IgD-negative memory B cell (primary cell): ENCODE data around the gene CRADD. TPM values are rescaled to one million over a fixed set of nuclear protein-coding genes. Genes with fewer than 3 reads are reported as not detected.
A peak's percentile ranks its signal among the peaks of the same experiment; 100 is the strongest.
"Not testable (repeated sequence)": the region's sequence is repeated elsewhere in the genome, so short reads cannot be mapped to it uniquely, and the experiment has no call there.

Experiments
- H3K27ac Mint-ChIP-seq, 3 donors: one replicate each; pipeline ENCODE4 v1.8.0; 2020 to 2022; ENCODE audit warnings: mild to moderate bottlenecking in 3 of 3, mixed read lengths in 3 of 3, moderate library complexity in 1 of 3
- H3K27me3 Mint-ChIP-seq: one replicate; pipeline ENCODE4 v1.8.0; 2021; ENCODE audit warnings: mixed read lengths
- H3K36me3 Mint-ChIP-seq: one replicate; pipeline ENCODE4 v1.8.0; 2020; ENCODE audit warnings: mild to moderate bottlenecking, mixed read lengths
- H3K4me1 Mint-ChIP-seq, 3 donors: one replicate each; pipeline ENCODE4 v1.8.0; 2020 to 2022; ENCODE audit warnings: mixed read lengths in 3 of 3, mild to moderate bottlenecking in 1 of 3
- H3K4me3 Mint-ChIP-seq, 4 donors: one replicate each; pipeline ENCODE4 v1.8.0; 2020 to 2022; ENCODE audit warnings: mild to moderate bottlenecking in 4 of 4, mixed read lengths in 4 of 4, moderate library complexity in 3 of 4
- H3K9me3 Mint-ChIP-seq, 3 donors: one replicate each; pipeline ENCODE4 v1.8.0; 2020 to 2021; ENCODE audit warnings: mixed read lengths in 3 of 3, mild to moderate bottlenecking in 1 of 3
- polyA plus RNA-seq: library from polyadenylated mRNA; unstranded; fragments of 300-500 nt; fragmentation: Illumina TruSeq; gene quantifications from one replicate; pipeline ENCODE4 v1.2.3, GENCODE V29; 2021

CRADD gene
- polyA plus RNA-seq, 1 donor from 2014 or later: 9.4 TPM

DNA sequence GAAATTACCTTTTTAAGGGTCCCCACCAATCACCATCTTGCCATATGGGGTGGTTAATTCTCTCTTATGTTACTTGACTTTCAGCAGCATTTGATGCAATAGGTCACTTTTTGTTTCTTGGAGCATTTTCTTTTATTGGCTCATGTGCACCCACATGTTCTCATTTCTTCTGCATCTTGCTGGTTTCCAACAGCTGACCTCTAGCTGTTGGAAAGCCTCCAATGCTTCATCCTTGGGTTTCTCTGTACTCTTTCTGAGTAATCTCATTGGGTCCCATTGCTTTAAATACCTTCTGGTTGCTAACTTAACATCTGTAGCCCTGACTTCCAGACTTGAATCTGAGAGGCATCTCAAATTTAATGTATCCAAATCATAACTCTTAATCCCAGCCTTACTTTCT, 116.8 kb downstream of the CRADD start:
- peaks cover 0 to 3% (median 2%) of the 10 kb centered on the region in 3 donors for H3K4me1 Mint-ChIP-seq
- no peak overlapping the region for H3K27ac Mint-ChIP-seq
- peaks cover 2% of the 10 kb centered on the region for H3K36me3 Mint-ChIP-seq
- no peaks in the 10 kb centered on the region for H3K27me3 Mint-ChIP-seq
- H3K9me3 Mint-ChIP-seq: no peaks in the 10 kb centered on the region
- no peak overlapping the region for H3K4me3 Mint-ChIP-seq

DNA sequence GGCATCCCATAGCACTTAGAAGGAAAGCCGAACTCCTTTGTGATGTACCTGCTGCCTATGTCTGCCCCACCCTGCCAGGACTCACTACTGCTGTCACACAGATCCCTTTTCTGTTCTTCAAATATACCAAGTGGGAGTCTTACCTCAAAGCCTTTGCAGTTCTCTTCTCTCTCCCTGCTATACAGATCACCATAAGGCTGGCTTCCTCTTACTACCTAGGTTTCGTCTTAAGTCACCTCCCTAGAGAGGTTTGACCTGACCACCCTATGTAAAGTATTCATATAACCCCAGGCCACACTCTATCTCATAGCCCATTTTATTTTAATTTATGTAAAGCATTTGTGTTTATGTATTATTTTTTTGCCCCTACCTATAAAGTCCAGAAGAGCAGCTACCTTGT, 117.6 kb downstream of the CRADD start:
- Mint-ChIP-seq H3K27me3 (no peaks in the 10 kb centered on the region), H3K4me3 (no peak overlapping the region), H3K4me1 (peaks cover 0 to 3% (median 2%) of the 10 kb centered on the region in 3 donors)

DNA sequence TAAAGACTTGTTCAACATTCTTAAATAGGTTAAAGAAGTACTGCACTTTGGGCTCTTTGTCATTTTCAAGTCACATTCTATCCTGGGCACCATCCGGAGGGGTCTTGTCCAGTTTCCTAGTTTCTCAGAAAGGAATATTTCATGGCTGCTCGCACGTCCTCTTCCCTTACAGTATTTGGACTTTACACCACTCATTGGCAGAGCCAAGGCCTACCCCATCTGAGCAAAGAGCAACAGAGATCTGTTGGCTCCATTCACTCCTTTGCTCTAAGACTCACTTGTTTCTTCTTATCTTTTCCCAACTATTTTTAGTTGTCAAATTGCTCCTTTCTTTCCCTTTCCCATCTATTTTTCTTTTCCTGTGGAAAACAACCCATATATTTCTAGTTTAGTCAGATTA, 118.2 kb downstream of the CRADD start:
- Mint-ChIP-seq H3K9me3 (peaks cover 0 to 3% (median 0%) of the 10 kb centered on the region in 3 donors), H3K27me3 (no peaks in the 10 kb centered on the region), H3K27ac (no peak overlapping the region), H3K36me3 (peaks cover 3% of the 10 kb centered on the region), H3K4me3 (no peak overlapping the region), H3K4me1 (peaks cover 0 to 3% (median 2%) of the 10 kb centered on the region in 3 donors)

More for the DNA sequence above, 117.6 kb downstream of the CRADD start:
- peaks cover 2% of the 10 kb centered on the region for H3K36me3 Mint-ChIP-seq
- H3K9me3 Mint-ChIP-seq: no peaks in the 10 kb centered on the region
- H3K27ac Mint-ChIP-seq: no peak overlapping the region

DNA sequence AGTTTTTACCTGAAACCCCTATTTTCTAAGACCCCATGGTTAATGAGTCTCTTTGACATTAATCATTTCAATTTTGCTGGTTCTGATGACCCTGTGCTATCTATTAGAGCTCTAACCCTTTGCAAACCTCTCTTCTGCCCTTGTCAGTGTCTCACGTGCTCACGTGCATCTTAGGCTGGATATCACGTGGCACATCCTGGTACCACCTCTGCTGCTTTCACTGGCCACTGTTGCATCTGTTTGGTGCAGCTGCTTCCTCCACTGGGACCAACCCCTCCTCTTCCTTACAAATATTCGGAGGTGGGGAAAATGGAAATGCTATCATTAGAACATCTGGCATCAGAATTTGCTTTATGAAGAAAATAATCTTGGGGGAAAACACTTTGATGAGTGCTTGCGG, 119.6 kb downstream of the CRADD start:
- peak overlapping the region in 1 of 4 donors; percentile 50 for H3K4me3 Mint-ChIP-seq
- H3K27ac Mint-ChIP-seq: no peak overlapping the region
- H3K36me3 Mint-ChIP-seq: peaks cover 8% of the 10 kb centered on the region
- no peaks in the 10 kb centered on the region for H3K27me3 Mint-ChIP-seq
- peaks cover 0 to 3% (median 0%) of the 10 kb centered on the region in 3 donors for H3K9me3 Mint-ChIP-seq
- peaks cover 0 to 3% (median 2%) of the 10 kb centered on the region in 3 donors for H3K4me1 Mint-ChIP-seq

DNA sequence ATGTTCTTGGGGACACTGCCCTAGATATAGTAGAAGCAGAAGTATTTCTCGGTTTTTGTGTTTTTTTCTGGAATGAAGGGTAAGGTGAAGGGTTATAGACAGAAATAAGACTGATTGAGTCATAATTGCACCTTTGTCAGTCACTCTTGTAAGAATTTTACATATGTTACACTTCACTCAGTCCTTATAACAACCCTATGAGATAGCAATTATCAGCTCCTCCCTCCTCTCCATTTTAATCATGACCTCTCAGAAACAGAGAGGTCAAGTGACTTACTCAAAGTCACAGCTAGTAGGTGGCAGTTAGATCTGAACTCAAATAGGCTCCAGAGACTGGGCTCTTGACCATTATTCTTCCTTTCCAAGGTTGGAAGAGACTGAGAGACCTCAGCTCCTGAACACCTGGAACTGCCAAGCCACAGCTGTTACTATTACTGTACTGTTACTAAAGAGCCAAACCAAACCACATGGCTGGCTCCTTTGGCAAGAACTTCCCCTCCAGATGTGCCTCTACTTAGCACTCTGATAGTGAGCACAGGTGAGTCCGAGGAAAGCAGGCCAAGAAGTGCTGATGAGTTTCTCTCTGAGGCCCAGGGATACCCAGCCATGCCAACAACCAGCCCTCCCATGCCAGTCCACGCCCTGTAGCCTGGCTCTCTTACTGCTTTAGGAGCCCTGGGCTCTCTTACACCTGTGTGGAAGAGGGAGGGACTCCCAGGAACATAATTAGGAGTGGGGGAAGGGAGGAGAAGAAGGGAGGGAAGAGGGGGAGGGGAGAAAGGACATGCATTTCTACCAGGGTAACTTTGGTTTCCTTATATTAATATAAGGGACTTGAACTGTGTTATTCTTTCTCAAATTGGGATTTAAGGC, 121.3 kb downstream of the CRADD start:
- Mint-ChIP-seq H3K27ac (no peak overlapping the region), H3K36me3 (peaks cover 10% of the 10 kb centered on the region), H3K4me1 (peaks cover 0 to 4% (median 3%) of the 10 kb centered on the region in 3 donors), H3K4me3 (no peak overlapping the region), H3K9me3 (peaks cover 0 to 3% (median 0%) of the 10 kb centered on the region in 3 donors), H3K27me3 (no peaks in the 10 kb centered on the region)

DNA sequence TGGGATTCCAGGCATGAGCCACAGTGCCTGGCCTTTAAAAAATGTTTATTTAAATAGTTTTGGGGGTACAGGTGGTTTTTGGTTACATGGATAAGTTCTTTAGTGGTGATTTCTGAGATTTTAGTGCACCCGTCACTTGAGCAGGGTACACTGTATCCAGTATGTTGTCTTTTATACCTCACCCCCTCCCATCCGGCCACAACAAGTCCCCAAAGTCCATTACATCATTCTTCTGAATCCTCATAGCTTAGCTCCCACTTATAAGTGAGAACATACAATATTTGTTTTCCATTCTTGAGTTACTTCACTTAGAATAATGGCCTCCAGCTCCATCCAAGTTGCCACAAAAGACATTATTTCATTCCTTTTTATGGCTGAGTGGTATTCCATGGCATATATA, 124.5 kb downstream of the CRADD start:
- not testable (repeated sequence) for H3K9me3 Mint-ChIP-seq, H3K4me3 Mint-ChIP-seq, H3K27me3 Mint-ChIP-seq, H3K36me3 Mint-ChIP-seq, H3K27ac Mint-ChIP-seq, H3K4me1 Mint-ChIP-seq

DNA sequence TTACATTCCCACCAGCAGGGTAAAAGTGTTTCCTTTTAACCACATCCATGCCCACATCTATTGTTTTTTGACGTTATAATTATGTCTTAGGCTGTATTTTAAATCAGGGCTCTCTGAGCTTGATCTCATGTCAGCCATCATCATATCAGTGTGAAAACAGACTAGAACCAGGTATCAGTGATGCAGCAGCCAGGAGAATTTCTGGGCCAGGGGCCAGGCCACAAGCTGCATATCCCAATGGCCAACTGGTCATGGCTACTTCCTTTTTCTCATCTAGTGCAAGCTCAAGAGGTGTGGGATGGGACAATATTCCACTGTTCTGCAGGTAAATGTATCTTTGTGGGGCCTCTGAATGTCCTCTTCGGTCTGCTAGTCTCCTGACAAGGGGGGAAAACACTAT, 125.1 kb downstream of the CRADD start:
- Mint-ChIP-seq H3K27ac (no peak overlapping the region), H3K27me3 (no peaks in the 10 kb centered on the region), H3K9me3 (peaks cover 0 to 4% (median under 1%) of the 10 kb centered on the region in 3 donors), H3K36me3 (peaks cover 8% of the 10 kb centered on the region), H3K4me3 (no peak overlapping the region), H3K4me1 (peaks cover 0 to 11% (median 2%) of the 10 kb centered on the region in 3 donors)

DNA sequence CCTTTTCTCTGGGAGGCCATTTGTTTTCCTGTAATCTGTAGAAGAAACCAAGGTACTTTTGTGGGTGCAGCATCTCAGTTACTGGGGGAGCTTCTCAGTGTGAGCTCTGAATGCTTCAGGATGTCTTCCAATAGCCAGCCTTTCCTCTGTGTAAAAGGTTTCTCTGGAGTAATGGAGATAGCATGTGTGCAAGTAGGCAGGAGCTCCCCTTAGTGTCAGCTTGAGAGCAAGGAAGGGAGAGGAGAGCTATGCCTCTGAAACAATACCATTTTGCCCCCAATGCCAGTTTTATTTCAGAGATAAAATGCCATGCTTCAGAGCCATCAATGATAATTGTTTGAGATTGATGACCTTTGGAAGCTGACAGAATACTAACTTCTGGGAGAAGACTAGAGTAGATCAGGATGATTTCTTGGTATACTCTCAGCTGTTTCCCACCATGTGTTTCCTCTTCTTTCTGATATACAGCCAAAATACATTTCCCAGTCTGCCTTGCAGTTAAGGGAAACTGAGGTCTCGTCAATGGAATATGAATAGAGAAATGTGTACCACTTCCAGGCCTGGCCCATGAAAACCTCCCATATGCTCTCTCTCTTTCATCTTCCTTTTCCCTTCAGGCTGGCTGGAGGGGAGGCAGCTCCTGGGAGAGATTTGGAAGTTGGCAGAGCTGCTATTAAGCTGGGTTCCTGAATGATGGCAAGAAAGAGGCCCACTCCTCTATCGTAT, 125.7 kb downstream of the CRADD start:
- Mint-ChIP-seq H3K4me3 (peak overlapping the region in 1 of 4 donors; percentile 33), H3K27ac (no peak overlapping the region), H3K9me3 (peaks cover under 1 to 8% (median 2%) of the 10 kb centered on the region in 3 donors), H3K4me1 (peaks cover 0 to 14% (median 2%) of the 10 kb centered on the region in 3 donors), H3K27me3 (no peaks in the 10 kb centered on the region), H3K36me3 (peaks cover 8% of the 10 kb centered on the region)

DNA sequence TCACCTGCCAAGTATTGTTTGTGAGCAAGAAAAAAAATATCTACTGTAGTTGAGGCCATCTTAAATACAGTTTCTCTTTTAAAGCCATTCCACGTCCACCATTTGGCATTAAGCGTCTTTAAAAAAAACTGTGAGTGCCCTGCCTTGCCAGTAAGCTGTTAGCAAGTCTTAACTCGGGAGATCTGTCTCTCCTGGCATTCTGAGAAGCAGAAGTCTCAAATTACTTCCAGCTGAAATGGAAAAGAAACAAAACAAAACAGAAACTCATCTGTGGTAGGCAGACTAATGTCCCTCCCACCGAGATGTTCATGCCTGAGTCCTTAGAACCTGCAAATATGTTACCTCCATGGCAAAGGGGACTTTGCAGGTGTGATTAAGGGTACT, 126.2 kb downstream of the CRADD start:
- Mint-ChIP-seq H3K4me1 (peaks cover 2 to 11% (median 2%) of the 10 kb centered on the region in 3 donors), H3K9me3 (peaks cover 2 to 8% (median 5%) of the 10 kb centered on the region in 3 donors), H3K36me3 (peaks cover 8% of the 10 kb centered on the region), H3K27ac (no peak overlapping the region), H3K4me3 (no peak overlapping the region), H3K27me3 (no peaks in the 10 kb centered on the region)

DNA sequence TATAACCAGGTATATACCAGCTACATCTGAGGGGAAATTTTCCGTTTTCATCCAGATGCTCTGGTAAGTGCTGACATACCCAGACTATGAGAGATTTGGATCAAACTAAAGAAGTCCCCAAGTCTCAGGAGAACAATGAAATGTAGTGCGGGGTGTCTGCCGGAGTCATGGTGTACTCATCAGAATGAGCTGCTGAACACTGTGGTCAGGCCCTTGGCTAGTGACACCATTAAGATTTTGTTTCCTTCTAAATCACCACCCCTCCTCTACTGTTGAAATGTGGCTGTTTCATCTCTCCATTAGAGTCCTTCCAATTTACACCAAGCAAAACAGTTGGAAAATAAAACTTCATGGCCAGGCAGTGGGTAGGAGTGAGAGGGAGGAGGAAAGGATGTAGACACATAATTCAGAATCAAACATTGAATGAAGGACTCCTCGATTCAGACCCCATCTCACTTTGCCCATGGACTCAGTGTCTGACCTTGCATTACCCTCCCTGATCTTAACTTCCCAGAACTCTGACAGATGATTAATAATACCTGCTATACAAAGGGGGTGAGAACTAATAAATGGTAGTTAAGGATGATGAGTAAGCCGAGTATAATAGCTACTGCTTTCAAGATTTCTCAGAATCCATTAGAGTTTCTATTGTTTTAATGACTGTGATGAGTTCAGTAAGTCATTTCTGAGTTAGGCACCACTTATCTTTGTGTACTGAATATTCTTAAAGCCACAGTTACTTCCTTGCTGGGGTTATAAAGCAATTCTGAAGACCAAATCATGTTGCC, 127.4 kb downstream of the CRADD start:
- Mint-ChIP-seq H3K9me3 (peaks cover 2 to 8% (median 5%) of the 10 kb centered on the region in 3 donors), H3K27ac (no peak overlapping the region)

DNA sequence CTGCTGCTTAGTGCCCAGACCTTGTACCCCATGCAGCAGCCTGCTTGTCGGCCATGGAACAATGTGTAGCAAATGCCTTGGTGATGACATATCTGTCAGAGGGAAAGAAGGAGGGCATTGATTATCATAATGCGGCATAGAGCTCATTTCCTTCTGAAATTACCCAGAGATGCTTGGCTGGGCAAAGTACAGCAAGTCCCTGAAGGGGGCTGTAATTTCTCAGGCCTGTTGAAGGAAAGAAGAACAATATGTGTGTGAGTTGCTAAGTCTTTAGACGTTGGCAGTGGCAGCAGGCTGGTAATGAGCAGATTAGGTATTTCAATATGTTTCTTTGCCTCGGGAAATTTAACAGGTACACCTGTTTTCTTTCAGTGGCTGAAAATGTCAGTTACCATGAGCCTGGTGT, 128.6 kb downstream of the CRADD start:
- no peaks in the 10 kb centered on the region for H3K27me3 Mint-ChIP-seq
- peaks cover 2 to 11% (median 2%) of the 10 kb centered on the region in 3 donors for H3K4me1 Mint-ChIP-seq
- H3K4me3 Mint-ChIP-seq: no peak overlapping the region
- H3K27ac Mint-ChIP-seq: no peak overlapping the region
- H3K36me3 Mint-ChIP-seq: peaks cover 3% of the 10 kb centered on the region
- peaks cover 2 to 5% (median 5%) of the 10 kb centered on the region in 3 donors for H3K9me3 Mint-ChIP-seq

More for the DNA sequence above, 127.4 kb downstream of the CRADD start:
- H3K4me3 Mint-ChIP-seq: no peak overlapping the region
- peaks cover 2 to 11% (median 2%) of the 10 kb centered on the region in 3 donors for H3K4me1 Mint-ChIP-seq
- no peaks in the 10 kb centered on the region for H3K27me3 Mint-ChIP-seq
- peaks cover 8% of the 10 kb centered on the region for H3K36me3 Mint-ChIP-seq

DNA sequence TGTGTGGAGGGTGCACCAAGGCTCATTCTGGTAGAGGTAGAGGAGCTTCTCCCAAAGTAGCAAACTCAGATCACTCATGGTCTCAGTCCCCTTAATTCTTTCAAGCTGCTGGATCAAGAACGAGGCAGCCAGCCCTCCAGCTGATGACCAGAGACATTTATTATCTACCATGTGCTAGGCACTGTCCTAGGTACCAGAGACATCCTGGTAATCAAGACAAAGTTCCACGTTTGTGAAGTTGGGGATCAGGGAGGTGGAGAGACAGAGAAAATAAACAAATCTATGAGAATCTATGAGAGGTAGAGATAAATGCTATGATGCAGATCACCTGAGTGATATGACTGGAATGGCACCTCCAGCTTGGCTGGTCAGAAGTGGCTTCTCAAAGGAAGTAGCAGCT, 130.2 kb downstream of the CRADD start:
- peaks cover 2 to 5% (median 5%) of the 10 kb centered on the region in 3 donors for H3K9me3 Mint-ChIP-seq
- H3K36me3 Mint-ChIP-seq: peaks cover 2% of the 10 kb centered on the region
- H3K4me3 Mint-ChIP-seq: no peak overlapping the region
- no peak overlapping the region for H3K27ac Mint-ChIP-seq
- peaks cover 2 to 11% (median 2%) of the 10 kb centered on the region in 3 donors for H3K4me1 Mint-ChIP-seq
- no peaks in the 10 kb centered on the region for H3K27me3 Mint-ChIP-seq

DNA sequence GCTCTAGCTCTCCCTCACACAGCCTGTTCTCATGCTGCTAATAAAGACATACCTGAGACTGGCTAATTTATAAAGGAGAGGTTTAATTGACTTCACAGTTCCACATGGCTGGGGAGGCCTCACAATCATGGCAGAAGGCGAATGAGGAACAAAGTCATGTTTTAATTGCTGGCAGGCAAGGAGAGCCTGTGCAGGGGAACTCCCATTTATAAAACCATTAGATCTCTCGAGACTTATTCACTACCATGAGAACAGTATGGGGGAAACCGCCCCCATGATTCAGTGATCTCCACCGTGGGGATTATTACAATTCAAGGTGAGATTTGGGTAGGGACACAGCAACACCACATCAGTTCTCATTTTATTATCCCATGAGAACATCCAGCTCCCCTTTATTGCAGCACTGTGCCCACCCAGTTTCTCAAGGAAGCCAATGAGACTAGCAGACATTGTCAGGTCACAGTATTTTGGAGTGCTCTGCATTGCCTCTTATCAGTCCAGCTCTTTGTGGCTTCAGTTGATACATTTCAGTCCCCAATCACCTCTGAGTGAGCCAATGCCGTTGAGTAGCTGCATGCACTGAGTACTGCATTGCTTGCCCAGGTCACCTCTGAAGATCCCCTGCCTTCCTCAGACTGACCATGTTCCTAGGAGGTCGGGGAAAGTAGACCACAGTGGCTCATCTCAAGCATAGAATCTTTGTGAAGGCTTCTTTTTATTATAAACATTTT, 131.2 kb downstream of the CRADD start:
- H3K36me3 Mint-ChIP-seq: no peaks in the 10 kb centered on the region
- H3K4me3 Mint-ChIP-seq: peak overlapping the region in 1 of 4 donors; percentile 5
- no peaks in the 10 kb centered on the region for H3K27me3 Mint-ChIP-seq
- peaks cover 0 to 11% (median 2%) of the 10 kb centered on the region in 3 donors for H3K4me1 Mint-ChIP-seq
- H3K9me3 Mint-ChIP-seq: peaks cover 2 to 5% (median 5%) of the 10 kb centered on the region in 3 donors
- no peak overlapping the region for H3K27ac Mint-ChIP-seq

DNA sequence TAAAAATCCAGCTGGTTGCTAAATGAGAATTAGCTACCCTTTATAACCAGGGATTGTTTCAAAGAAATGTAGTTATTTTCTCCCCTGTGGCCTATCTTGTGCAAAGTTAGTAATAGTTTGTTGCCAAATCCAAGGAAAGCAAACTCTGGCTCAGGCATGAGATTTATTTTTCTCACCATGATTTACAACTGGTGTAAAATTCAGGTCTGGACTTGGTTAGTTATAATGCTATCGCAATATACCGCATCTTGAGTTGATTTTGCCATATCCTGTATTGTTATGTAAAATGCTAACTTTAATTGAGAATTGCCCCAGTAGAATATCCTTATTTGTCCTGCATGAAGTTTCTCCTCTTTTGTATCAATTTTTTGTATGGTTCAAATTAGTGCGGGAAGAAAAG, 135.5 kb downstream of the CRADD start:
- Mint-ChIP-seq H3K4me3 (no peak overlapping the region), H3K27me3 (no peaks in the 10 kb centered on the region), H3K4me1 (peaks cover 0 to 2% (median 2%) of the 10 kb centered on the region in 3 donors), H3K36me3 (peaks cover 9% of the 10 kb centered on the region), H3K9me3 (peaks cover under 1 to 3% (median 2%) of the 10 kb centered on the region in 3 donors), H3K27ac (no peak overlapping the region)
